ENCODE results near the gene MED16.
A peak's percentile ranks its signal among the peaks of the same experiment; 100 is the strongest.

MED16 gene

DNA sequence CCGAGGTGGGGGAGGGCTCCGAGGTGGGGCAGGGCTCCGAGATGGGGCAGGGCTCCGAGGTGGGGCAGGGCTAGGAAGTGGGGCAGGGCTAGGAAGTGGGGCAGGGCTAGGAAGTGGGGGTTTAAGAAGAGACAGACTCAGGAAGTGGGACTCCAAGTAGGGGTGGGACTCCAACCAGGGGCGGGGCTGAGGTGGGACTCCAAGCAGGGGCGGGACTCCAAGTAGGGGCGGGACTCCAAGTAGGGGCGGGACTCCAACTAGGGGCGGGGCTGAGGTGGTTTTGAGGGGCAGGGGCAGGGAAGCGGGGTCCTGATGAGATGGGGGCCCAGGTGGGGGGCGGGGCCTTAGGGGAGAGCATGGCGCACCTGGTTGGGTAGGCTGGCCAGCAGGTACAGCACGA lies 19.9 kb downstream of the MED16 start:
- H3K4me3 ChIP-seq (ENCODE audit: low read depth, low read length): no peak overlapping the region
- TF ChIP-seq, protein P1, sequence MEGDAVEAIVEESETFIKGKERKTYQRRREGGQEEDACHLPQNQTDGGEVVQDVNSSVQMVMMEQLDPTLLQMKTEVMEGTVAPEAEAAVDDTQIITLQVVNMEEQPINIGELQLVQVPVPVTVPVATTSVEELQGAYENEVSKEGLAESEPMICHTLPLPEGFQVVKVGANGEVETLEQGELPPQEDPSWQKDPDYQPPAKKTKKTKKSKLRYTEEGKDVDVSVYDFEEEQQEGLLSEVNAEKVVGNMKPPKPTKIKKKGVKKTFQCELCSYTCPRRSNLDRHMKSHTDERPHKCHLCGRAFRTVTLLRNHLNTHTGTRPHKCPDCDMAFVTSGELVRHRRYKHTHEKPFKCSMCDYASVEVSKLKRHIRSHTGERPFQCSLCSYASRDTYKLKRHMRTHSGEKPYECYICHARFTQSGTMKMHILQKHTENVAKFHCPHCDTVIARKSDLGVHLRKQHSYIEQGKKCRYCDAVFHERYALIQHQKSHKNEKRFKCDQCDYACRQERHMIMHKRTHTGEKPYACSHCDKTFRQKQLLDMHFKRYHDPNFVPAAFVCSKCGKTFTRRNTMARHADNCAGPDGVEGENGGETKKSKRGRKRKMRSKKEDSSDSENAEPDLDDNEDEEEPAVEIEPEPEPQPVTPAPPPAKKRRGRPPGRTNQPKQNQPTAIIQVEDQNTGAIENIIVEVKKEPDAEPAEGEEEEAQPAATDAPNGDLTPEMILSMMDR (IDR thresholded peaks at IDR 0.05; ENCODE audit: low read depth, low read length, missing control alignments): no peak
- peak; percentile 77 for DNase-seq (ENCODE audit: low read depth)

DNA sequence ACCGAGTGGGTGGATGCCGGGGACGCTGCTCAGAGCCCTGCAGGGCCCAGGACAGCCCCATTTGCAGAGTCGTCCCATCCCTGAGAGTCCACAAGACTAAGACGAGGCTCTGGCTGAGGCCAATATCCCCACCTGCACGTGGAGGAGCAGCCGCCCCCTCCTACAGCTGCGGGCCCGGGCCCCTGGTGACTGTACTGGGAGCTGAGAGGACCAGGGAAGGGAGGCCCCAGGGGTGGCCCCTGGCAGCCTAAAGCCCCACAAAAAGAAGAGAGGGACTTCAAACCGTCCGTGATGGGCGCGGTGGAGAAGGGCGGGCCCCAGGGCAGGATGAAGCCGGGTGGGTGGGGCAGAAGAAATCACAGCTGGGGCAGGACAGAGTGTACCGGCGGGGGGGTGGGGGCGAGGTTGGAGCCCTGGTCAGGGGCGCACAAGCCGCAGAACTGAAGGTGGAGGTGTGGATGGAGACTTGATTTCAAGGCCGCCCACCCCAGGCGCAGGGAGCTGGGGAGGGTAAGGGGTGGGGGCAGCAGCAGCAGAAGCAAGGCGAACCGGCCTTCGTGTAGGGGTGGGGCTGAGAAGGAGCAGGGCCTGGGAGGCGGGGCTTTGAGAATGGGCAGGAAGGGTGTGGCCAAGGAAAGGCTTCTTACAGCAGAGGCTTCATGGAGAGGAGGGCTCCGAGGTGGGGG lies 20.6 kb downstream of the MED16 start:
- H3K4me3 ChIP-seq (ENCODE audit: low read depth, low read length): no peak overlapping the region
- peak; percentile 81 for DNase-seq (ENCODE audit: low read depth)
- TF ChIP-seq, protein P1 (IDR thresholded peaks at IDR 0.05; ENCODE audit: low read depth, low read length, missing control alignments): no peak

DNA sequence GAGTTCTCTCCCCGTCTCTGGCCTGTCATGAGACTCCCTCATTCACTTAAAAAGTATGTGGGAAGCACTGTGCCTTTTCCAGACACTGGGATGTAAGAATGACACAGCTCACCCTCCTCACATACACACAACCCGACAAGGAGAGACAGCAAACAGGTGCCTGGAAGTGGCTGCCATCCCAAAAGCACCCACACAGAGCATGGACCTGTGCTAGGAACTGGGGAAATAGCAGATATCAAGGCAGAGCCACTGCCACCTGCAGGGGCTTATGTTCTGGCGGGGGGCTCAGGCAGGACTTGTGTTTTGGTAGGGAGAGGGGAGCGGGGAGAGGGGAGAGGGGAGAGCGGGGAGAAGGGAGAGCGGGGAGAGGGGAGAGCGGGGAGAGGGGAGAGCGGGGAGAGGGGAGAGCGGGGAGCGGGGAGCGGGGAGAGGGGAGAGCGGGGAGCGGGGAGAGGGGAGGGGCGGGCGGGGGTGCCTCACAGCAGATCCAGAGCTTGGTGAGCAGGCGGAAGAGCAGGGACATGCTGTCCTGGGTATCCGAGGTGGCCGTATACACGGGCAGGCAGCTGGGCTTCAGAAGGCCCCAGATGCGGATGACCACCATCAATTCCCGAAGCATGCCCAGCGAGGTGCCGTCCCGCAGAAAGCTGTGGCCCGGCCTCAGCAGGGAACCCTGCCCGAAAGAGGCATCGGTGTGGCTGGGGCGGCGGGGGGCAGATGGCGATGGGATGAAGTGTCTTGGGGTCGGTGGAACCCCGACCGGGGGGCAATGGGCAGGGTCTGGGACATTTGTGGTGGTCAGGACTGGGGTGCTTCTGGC lies 21.3 kb downstream of the MED16 start:
- DNase-seq (ENCODE audit: low read depth): no peak
- no peak overlapping the region for H3K4me3 ChIP-seq (ENCODE audit: low read depth, low read length)
- TF ChIP-seq, protein P1 (IDR thresholded peaks at IDR 0.05; ENCODE audit: low read depth, low read length, missing control alignments): no peak

DNA sequence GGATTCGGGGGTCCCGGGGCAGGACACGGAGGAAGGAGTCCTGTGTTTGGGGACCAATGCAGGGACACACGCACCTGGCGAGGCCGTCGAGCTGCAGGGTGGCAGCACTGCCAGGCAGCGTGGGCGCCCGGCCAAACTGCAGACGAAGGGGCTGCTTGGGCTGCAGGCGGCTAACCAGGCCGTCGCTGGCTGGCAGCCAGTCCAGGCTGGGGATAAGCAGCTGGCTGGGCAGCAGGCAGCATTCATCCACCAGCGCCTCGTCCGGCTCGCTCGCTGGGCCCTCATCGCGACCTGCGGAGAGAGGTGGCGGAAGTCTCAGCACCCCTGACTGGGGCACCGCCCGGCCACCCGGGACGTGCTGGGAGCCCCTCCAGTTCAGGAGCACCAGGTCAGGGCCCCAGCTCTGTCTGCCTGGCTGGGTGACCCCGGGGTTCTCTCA lies 22.0 kb downstream of the MED16 start:
- no peak overlapping the region for H3K4me3 ChIP-seq (ENCODE audit: low read depth, low read length)
- DNase-seq (ENCODE audit: low read depth): no peak
- TF ChIP-seq, protein P1 (IDR thresholded peaks at IDR 0.05; ENCODE audit: low read depth, low read length, missing control alignments): no peak

DNA sequence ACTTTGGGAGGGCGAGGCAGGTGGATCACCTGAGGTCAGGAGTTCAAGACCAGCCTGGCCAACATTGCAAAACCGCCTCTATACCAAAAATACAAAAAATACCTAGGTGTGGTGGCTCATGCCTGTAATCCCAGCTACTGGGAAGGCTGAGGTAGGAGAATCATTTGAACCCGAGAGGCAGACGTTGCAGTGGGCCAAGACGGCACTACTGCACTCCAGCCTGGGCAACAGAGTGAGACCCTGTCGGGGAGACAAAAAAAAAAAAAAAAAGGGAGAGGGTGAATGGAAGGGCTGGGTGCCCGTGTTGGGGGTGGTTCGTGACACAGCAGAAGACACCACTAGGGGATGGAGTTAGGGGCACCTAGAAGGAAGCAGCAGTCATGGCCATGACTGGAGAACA lies 22.7 kb downstream of the MED16 start:
- H3K4me3 ChIP-seq (ENCODE audit: low read depth, low read length): no peak overlapping the region
- no peak for DNase-seq (ENCODE audit: low read depth)
- TF ChIP-seq, protein P1 (IDR thresholded peaks at IDR 0.05; ENCODE audit: low read depth, low read length, missing control alignments): no peak

DNA sequence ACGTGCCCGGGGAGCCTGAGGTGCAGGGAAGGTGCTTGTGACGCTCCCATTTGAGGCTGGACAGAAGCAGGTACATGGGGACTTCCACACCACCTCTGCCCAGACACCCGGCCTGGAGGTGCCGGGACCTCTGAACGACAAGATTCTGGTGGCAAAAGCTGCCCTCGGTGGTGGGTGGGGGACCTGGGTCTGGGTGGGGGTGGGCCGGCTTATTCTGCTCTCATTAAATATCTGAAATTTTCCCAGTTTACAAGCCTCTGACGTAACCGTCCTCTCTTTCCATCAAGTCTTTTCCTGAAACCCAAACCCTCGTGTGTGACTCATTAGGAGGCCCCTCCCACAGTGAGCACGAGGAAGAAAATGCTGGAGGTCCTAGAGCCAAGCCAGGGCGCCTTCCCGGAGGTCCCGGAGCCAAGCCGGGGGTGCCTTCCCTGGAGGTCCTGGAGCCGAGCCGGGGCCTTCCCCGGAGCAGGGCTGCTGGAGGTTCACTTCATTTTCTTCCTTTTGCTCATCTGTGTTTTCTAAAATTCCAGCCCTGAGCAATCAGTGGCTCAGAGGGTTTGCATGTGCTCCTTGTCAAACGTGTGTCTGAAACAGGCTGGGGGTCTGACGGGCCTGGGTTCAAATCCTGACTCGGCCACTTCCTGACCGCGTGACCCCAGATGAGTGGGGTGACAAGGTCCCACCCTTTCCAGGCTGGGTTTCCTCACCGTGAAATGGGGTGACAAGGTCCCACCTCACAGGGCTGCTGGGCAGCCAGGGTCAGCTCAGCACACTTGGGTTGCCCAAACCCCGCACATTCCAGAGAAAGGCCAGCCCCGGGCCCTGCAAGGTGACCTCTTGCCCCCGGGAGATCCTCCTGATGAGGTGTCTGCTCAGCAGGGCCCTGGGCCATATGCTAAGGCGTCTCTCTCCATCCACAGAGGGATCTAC lies 23.5 kb downstream of the MED16 start:
- no peak for DNase-seq (ENCODE audit: low read depth)
- TF ChIP-seq, protein P1 (IDR thresholded peaks at IDR 0.05; ENCODE audit: low read depth, low read length, missing control alignments): no peak

More for the DNA sequence above, 23.5 kb downstream of the MED16 start:
- no peak overlapping the region for H3K4me3 ChIP-seq (ENCODE audit: low read depth, low read length)
